Measurements from ENCODE around the gene CFP.
A peak's percentile ranks its signal among the peaks of the same experiment; 100 is the strongest.
"Not testable (repeated sequence)": the region's sequence is repeated elsewhere in the genome, so short reads cannot be mapped to it uniquely, and the experiment has no call there.

CFP gene

GRCh38 chrX:47637546-47638195 is 7.9 kb upstream of the CFP start:
- no peak for DNase-seq

DNA sequence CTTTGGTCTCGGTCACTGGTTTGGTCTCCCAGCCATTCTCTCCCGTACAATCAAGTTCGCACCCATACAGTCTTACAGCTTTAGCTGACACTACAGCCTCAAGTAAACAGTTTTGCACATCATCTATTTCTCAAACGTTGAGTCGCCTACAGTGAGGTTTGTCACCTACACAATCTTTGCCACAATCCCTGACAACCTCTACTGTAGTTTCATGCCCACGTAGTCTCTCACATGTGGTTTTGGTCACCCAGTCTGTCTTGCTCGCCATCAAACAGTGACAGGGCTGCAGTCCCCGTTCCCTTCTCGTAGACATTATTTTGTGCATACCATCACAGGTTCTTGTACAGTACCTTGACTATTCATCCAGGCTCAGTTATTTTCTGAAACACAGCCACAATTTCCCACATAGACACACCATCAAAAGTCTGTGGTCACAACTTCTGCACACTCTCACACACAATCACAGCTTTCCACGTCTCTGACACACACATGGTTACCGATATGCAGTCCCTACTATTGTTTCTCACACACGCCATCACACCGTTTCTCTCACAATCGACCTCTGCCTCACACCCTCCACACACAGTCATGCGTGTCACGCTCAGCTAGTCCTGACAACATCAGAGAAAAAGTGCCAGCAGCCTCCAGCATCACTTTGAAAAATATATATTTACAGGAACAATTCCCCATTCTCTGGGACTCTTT is 5.3 kb upstream of the CFP start:
- DNase-seq: no peak

DNA sequence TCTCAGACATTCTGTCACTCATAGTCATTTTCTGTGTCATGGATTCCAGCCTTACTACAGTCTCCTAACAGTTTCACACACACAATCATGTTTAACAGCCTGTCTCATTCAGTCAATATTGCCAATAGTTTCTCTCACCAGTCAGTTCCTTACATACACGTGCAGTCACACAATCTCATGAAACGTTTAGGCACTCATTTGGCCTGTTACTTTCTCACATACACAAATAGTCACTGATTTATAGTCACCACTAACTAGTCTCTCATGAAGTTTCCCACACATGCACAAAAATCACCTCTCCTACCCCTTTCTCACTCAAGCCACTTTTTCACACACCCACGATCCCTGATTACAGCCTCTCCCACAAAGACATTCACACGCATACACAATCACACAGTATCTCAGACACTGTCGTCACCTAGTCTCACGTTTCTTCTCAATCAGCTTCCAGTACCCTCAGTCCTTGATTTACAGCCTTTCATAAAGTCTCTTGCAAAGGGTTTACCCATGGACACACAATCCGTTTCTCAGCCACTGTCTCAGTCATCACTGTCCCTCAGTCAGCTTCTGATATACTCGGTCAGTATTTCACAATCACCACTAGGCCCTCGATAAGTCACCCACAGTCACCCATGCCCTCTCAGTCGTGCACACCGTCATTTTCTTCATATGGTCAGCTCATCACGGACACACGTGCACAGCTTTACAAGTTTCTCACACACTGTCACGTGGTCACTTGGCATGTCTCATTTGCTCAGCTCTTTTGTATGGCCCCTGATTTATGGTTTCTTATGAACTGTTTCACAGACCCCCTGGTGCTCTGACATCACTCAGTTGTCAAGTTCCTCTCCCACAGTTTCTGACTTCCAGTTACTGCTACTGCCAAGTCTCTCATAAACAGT is 4.2 kb upstream of the CFP start:
- no peak for DNase-seq

GRCh38 chrX:47632666-47633065 is 2.9 kb upstream of the CFP start:
- no peak for DNase-seq

GRCh38 chrX:47631676-47632075 is 1.9 kb upstream of the CFP start:
- DNase-seq: no peak

DNA sequence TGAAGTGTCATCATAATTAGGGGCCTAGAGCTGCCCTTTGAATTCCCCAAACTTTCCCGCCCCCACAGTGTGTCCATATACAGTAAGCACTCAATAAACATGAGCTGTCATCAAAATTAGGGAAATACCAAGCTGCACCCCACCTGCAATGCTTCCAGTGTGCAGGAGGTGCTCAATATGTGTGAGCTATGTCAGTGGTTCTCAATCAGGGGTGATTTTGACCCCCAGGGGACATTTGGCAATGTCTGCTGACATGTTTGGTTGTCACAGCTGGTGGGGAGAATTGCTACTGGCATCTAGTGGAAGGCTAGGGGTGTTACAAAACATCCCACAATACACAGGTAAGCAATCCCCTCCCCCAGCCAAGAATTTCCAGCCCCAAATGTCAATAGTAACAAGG is 748 bp downstream of the CFP start:
- DNase-seq: no peak

DNA sequence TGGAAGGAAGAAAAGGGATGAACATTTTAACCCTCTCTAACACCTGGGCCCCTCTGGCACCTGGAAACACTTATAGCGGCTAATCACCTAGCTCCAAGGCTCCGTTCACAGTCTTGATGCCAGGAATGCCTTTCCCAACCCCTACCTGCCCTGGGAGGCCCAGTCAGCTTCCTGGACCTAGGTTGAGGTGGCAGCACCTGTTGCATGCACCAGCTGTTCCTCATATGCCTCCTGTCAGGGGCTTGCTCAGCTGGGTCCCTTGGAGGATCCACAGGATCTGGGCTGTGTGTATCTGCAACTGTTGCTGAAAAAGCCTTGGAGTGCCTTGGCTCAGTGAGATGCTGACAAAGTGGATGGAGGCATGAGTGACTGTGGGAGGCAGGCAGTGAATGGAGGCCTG is 4.4 kb downstream of the CFP start:
- DNase-seq: no peak

GRCh38 chrX:47623540-47624027 is 6.1 kb downstream of the CFP start:
- DNase-seq: peak; percentile 13

GRCh38 chrX:47621851-47622250 is 7.9 kb downstream of the CFP start:
- no peak for DNase-seq

GRCh38 chrX:47620303-47620685 is 9.4 kb downstream of the CFP start:
- DNase-seq: no peak

DNA sequence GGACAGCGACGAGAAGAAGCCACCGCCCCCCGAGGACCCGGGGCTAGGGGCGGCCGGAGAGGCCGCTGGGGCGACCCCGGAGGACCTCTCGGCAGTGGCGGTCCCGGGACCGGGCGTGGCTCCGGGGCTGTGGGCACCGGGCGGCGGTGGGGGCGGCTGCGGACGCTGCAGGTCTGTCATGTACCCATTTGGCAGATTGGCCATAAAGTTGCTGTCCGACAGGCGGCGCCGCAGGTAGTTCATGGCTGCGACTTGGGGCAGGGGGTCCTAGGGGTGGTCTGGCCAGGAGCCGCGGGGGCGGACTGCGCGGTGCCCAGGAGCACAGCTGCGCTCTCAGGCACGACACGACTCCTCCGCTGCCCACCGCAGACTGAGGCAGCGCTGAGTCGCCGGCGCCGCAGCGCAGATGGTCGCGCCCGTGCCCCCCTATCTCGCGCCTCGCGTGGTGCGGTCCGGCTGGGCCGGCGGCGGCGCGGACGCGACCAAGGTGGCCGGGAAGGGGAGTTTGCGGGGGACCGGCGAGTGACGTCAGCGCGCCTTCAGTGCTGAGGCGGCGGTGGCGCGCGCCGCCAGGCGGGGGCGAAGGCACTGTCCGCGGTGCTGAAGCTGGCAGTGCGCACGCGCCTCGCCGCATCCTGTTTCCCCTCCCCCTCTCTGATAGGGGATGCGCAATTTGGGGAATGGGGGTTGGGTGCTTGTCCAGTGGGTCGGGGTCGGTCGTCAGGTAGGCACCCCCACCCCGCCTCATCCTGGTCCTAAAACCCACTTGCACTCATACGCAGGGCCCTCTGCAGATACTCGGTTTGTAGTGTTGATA is 10.0 kb downstream of the CFP start, which contains the start of gene SYN1:
Gene SYN1 (minus strand): TSS at position 372 of the 817 bp plus-strand sequence. CDS start 129 bp downstream, at position 243.
- peak; percentile 10 for DNase-seq

GRCh38 chrX:47618923-47619485 is 10.7 kb downstream of the CFP start:
- no peak for DNase-seq

DNA sequence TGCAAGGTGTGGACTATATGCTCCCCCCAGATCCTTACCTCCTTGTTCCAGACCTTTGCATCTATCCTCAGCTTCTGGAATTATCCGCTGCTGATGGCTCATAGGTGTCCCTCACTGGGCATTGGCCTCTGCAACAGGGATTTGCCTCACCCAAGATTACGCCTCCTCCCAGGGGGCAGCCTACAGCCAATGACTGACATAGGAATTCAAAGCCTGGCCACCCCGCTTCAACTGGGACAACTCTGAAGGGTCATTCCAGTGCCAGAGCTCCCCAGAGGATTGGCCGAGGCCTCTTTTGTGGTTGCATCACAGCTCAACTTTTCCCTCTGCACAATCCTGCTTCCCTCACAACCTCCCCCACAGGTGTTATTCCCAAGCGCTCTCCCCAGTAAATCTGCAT is 15.1 kb downstream of the CFP start:
- DNase-seq: no peak

- DNase-seq: no peak
These were observed 16.6 kb downstream of the CFP start for GRCh38 chrX:47613082-47613481.

- DNase-seq: no peak
These were observed 17.3 kb downstream of the CFP start for GRCh38 chrX:47612418-47612817.

DNA sequence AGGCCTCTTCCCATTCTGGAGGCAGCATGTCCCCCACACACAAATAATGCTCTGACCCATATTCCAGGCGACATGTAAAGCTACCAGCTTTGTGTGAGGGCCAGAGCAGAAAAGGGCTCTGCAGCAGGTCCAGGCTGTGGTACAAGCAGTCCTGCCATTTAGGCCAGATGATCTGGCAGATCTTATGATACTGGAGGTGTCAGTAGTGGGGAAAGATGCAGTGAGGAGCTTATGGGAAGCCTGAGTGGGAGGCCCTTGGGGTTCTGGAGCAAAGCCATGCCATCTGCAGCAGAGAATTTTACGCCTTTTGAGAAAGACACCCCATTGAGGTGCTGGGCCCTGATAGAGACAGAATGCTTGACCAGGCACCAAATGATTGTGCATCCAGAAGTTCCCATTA is 17.8 kb downstream of the CFP start:
- DNase-seq: no peak

DNA sequence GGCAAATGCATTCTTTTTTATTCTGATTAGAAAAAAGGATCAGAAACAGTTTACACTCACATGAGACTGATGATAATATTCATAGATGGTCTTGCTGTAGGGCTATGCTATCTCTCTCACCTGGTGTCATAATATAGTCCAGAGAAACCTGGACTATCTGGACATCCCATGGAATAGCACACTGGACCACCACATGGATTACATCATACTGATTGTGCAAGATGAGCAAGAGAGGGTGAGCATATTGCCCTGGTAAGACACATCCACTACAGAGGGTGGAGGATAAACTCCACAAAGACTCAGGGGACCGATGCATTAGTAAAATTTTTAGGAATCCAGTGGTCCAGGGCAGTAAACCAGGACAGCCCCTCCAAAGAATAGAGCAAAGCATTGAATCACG is 18.2 kb downstream of the CFP start:
- no peak for DNase-seq

DNA sequence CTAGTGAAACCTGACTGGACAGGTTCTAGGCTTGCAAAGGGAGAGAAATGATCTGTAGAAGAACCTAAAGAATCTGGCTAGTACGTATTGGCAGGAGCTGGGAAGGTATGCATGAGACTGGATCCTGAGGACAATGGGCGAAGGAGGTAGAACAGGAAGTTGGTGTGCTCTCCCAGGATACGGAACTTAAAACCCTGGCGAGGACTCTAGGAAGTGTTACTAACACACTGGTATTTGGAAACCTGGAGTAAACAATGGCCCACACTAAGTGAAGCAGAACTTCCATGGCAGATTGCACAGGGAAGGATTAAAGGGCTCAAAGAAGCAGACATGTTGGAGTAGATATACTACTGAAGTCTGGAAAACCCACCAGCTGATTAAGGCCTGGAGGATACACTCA is 19.2 kb downstream of the CFP start:
- DNase-seq: no peak

- DNase-seq: no peak
These were observed 21.5 kb downstream of the CFP start for GRCh38 chrX:47608130-47608810.

DNA sequence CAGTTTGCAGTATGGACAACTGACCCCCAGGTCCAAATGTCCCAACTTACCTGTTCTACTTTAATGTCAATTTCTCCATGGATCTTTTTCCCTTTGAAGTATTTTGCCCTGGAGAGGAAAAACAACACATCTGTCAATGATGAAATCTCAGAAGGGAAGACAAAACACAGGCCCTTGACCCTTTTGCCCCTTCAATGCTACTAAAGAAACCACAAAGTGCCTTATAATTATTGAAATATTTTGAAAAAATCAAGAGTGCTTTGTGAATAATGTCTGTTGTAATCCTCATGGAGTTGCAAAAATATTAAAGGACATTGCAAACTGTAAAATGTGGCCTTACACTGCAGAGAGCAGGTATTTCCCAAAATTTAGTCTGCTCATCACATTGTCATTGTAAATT is 22.6 kb downstream of the CFP start:
- DNase-seq: no peak

GRCh38 chrX:47605024-47605423 is 24.7 kb downstream of the CFP start:
- no peak for DNase-seq

- not testable (repeated sequence) for DNase-seq
These were observed 26.6 kb downstream of the CFP start for GRCh38 chrX:47603125-47603524.
